SJSA1 (cell line): Measurements from ENCODE around the gene SH3BP5L. TPM values are rescaled to one million over a fixed set of nuclear protein-coding genes. Genes with fewer than 3 reads are reported as not detected.
A peak's percentile ranks its signal among the peaks of the same experiment; 100 is the strongest.

Experiments used
- DNase-seq, 2 experiments: peaks; one replicate each; pipeline ENCODE4 v3.0.0-alpha.2; 2015 to 2020; ENCODE audit warnings: low spot score in 2 of 2, low read depth in 1 of 2
- H3K27ac ChIP-seq: fragments of 250-450 bp; sonication (Bioruptor Pico); 2 replicates; pipeline ENCODE4 v1.5.1; 2020; ENCODE audit warnings: mild to moderate bottlenecking, moderate library complexity
- H3K27me3 ChIP-seq: fragments of 250-450 bp; sonication (Bioruptor Pico); replicated peaks from 2 replicates; pipeline ENCODE4 v1.5.1; 2020; ENCODE audit warnings: mild to moderate bottlenecking, moderate library complexity
- H3K36me3 ChIP-seq: fragments of 250-450 bp; sonication (Bioruptor Pico); 2 replicates; pipeline ENCODE4 v1.5.1; 2020; ENCODE audit warnings: mild to moderate bottlenecking
- H3K4me1 ChIP-seq: fragments of 250-450 bp; sonication (Bioruptor Pico); replicated peaks from 2 replicates; pipeline ENCODE4 v1.6.1; 2021; ENCODE audit warnings: mild to moderate bottlenecking
- H3K4me3 ChIP-seq: fragments of 250-450 bp; sonication (Bioruptor Pico); 2 replicates; pipeline ENCODE4 v1.5.1; 2020; ENCODE audit warnings: mild to moderate bottlenecking
- H3K9me3 ChIP-seq: fragments of 250-450 bp; sonication (Bioruptor Pico); replicated peaks from 2 replicates; pipeline ENCODE4 v1.5.1; 2020; ENCODE audit warnings: mild to moderate bottlenecking
- total RNA-seq: library from RNA; depleted of rRNA; stranded (reverse); fragments of >200 nt; shearing (Covaris generic); gene quantifications from 2 replicates; pipeline ENCODE4 v1.2.3, GENCODE V29; 2014

SH3BP5L gene
- total RNA-seq, 1 experiment from 2014 or later = 26.1 TPM

DNA sequence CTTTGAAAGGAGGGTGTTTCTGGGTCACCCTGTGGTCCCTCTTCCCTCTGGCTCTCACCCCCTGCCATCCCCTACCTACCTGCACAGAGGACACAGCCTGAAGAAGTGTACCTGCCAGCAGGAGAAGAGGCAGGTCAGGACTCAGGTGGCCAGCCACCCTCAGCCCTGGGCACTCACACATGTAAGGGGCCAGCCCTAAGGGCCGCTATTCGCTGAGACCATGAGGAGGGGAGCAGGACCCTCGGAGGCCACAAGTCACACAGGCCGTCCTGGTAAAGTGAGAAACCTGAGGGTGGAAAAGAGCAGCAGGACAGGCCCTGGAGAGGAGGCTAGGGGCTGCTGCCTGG lies 32.0 kb upstream of the SH3BP5L start:
- peaks cover 31% of the 10 kb centered on the region for H3K36me3 ChIP-seq
- no peaks in the 10 kb centered on the region for H3K9me3 ChIP-seq
- peaks cover 22% of the 10 kb centered on the region for H3K4me1 ChIP-seq
- H3K27me3 ChIP-seq = no peaks in the 10 kb centered on the region
- no peak overlapping the region for H3K27ac ChIP-seq
- DNase-seq = no peak
- peak overlapping the region; percentile 51 for H3K4me3 ChIP-seq

DNA sequence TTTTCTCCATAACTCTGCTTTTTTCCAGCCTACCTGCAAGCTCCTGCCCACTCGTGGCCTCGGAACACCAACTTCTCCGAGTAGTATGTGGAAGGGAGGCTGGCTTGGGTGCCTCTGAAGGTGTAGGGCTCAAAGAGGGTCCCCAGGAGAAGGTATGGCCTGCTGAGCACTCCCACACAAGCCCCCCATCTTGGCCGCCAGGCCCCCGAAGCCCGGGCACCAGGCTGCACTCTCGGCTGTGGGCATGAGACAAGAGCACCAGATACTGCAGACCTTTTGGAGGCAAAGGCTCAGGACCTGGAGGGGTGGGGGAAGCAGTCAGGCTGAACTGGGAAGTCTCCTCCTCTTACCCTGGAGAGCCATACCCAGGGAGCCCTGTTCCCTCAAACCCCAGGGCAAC lies 31.5 kb upstream of the SH3BP5L start:
- Histone ChIP-seq H3K4me1 (peaks cover 20% of the 10 kb centered on the region), H3K27me3 (no peaks in the 10 kb centered on the region), H3K36me3 (peaks cover 31% of the 10 kb centered on the region), H3K9me3 (no peaks in the 10 kb centered on the region), H3K27ac (no peak overlapping the region), H3K4me3 (no peak overlapping the region; the same call in 1 of the 2 replicates)
- DNase-seq = no peak

DNA sequence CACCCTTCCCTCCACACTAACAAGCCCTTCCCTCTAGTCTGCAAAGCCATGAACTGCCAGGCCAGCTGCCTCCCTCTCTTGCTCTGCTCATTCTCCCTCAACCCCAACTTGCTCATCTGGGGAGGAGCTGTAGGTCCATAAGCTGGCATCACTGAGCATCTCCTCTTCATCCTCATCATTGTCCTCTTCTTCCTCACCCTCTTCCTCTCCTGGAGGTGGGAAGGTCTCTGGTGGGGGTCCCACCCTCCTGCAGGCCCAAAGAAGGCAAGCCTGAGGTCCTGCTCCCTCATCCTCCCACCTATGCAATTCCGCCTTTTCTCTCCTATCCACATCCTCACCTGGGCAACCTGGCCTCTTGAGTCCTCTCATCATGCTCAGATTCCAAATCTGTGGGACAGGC lies 30.5 kb upstream of the SH3BP5L start:
- DNase-seq = no peak
- H3K27me3 ChIP-seq = no peaks in the 10 kb centered on the region

DNA sequence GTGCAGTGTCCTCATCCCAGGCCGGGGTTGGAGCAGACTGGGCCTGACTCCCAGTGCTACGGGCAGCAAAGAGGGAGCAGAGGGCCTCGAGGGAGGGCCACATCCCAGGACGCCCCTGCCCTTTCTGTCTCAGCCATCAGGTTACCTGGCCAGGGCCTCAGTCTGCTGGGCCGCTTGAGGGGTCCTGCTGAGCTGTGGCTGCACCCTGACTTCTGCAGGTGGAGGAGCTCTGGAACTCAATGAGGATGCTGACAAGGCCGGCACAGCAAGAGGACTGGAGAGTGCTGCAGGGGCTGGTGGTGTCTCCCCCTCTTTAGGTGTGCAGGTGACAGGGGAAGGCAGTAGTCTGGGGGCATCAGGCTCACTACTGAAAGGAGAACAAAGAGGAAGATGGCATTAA lies 29.9 kb upstream of the SH3BP5L start:
- H3K4me1 ChIP-seq = peaks cover 20% of the 10 kb centered on the region
- H3K36me3 ChIP-seq = peaks cover 40% of the 10 kb centered on the region
- DNase-seq = no peak
- H3K4me3 ChIP-seq = no peak overlapping the region
- H3K27me3 ChIP-seq = no peaks in the 10 kb centered on the region
- H3K9me3 ChIP-seq = no peaks in the 10 kb centered on the region
- no peak overlapping the region for H3K27ac ChIP-seq

More for the DNA sequence above, 30.5 kb upstream of the SH3BP5L start:
- H3K27ac ChIP-seq = no peak overlapping the region
- H3K36me3 ChIP-seq = peaks cover 37% of the 10 kb centered on the region
- H3K9me3 ChIP-seq = no peaks in the 10 kb centered on the region
- H3K4me1 ChIP-seq = peaks cover 20% of the 10 kb centered on the region
- H3K4me3 ChIP-seq = no peak overlapping the region

DNA sequence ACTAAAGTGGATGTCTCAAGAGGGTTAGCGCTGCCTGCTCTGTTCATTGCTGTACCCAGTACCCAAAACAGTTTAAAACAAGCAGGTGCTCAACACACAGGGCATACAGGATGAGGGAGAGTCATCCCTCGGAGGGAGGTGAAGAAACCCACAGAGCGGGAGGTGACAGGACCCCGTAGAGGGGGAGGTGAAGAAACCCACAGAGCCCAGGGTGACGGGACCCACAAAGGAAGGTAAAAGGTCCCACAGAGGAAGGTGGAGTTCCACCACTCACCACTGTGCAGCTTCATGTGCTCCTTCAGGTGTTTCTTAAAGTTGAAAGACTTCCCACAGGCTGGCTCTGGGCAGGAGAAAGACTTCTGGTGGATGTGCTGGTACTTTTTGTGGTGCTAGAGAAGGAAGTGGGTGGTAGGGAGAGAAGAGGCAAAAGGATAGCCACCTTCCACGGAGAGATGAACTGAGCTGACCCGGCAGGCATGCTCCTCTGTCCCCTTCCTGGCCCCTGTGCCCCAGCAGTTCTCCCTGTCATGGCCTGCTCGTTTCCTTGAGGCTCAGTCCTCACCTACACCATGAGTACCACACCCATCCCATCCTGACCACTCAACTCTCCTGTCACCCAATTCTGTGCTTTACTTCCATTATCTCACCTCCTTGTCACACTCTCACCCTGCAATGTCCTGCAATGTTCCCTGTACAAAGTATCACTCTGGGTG lies 28.1 kb upstream of the SH3BP5L start:
- Histone ChIP-seq H3K27ac (no peak overlapping the region), H3K36me3 (peaks cover 52% of the 10 kb centered on the region), H3K9me3 (no peaks in the 10 kb centered on the region), H3K4me3 (no peak overlapping the region), H3K4me1 (peaks cover 14% of the 10 kb centered on the region), H3K27me3 (no peaks in the 10 kb centered on the region)
- peak in 1 of 2 experiments; percentile 32 for DNase-seq

DNA sequence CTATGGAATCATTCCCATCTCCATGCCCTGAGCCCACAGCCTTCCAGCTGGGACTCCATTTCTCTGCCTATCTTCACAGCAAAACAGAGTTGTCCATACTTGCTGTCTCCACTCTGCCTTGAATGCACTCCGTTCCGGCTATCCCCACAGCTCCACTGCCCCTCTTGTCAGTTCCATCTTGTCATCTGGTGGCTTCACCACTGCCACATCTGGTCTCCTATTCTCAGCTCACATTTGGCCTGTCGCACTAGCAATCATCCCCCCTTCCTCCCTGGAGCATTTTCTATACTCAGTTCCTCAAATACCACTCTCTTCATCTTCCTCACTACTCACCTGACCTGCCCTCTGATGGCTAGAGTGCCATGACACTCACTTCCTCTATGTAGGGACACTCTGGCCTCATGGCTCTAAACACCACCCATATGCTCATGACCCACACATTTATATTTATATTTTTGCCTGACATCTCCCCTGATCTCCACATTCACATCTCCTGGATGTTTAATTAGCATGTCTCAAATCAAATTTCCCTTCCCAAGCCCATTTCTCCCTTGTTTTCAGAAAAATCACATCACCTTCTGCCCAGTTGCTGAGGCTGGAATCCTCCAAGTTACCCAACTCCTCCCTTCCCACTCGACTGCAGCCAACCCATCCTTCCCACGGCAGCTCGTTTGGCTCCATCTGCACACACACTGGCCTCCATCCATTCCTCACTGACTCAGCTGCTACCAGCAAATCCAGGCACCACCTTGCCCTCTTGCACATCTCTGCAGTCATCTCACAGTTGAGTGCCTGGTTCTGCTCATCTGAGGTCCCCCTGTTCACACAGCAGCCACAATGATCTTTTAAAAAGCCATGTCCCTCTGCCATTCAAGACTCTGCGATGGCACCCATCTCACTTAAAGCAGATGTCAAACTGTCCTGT lies 27.0 kb upstream of the SH3BP5L start:
- H3K27me3 ChIP-seq = no peaks in the 10 kb centered on the region
- H3K4me1 ChIP-seq = peaks cover 5% of the 10 kb centered on the region
- peak in 1 of 2 experiments; percentile 22 for DNase-seq
- H3K4me3 ChIP-seq = no peak overlapping the region
- peaks cover 63% of the 10 kb centered on the region for H3K36me3 ChIP-seq
- H3K9me3 ChIP-seq = no peaks in the 10 kb centered on the region
- H3K27ac ChIP-seq = no peak overlapping the region

DNA sequence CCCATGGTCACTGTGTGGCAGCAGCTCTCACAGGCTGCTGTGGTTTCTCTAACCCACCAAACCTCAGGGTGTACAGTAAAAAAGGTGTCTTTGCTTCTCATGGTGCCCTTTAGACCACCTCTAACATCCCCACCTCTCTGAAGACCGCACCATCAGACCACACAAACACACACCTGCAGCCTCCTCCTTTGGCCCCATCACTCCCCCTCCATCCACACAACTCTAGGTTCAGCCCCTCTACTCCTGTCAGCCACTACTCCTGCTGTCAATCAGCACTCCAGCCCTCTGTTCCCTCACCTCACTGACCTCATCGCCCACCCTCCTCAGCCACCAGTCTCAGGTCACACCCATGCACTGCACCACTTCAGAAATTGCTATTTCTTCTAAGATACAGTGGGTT lies 25.7 kb upstream of the SH3BP5L start:
- H3K4me3 ChIP-seq = no peak overlapping the region
- no peak overlapping the region for H3K27ac ChIP-seq
- no peaks in the 10 kb centered on the region for H3K9me3 ChIP-seq
- H3K4me1 ChIP-seq = no peaks in the 10 kb centered on the region
- H3K36me3 ChIP-seq = peaks cover 74% of the 10 kb centered on the region
- peak in 1 of 2 experiments; percentile 18 for DNase-seq
- H3K27me3 ChIP-seq = no peaks in the 10 kb centered on the region

DNA sequence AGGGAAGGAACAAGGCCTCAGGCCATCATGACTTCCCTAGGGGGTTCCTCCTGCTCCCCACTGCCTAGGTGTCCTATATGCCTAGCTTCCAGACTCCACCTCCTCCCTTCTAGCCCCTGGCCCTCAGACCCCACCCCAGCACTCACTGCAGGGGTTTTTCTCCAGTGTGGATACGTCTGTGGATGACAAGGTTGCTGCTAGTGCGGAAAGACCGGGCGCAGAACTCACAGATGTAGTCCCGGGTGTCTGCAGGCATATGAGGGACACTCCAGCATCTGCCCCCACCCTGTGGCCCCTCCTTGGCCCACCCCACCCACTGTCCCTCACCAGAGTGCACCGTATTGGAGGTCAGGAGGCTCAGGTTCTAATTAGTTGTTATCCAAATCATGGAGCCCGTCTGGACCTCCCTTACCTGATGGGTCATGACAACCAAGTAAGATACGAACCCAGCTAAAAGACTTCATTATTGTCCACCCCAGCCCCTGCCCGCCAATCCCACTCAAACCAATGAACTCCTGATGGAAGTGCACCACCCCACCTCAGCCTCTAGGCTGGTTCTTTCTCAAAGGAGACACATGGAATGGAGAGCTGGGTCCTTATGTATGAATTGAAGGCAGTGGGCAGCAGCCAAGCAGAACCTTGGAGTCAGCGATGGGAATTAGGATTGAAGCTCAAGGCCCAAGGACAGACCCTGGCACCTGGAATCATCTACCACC lies 25.0 kb upstream of the SH3BP5L start:
- Histone ChIP-seq H3K4me3 (no peak overlapping the region), H3K36me3 (peaks cover 80% of the 10 kb centered on the region), H3K4me1 (no peaks in the 10 kb centered on the region), H3K9me3 (no peaks in the 10 kb centered on the region), H3K27ac (no peak overlapping the region), H3K27me3 (no peaks in the 10 kb centered on the region)
- peak in 1 of 2 experiments; percentile 25 for DNase-seq

DNA sequence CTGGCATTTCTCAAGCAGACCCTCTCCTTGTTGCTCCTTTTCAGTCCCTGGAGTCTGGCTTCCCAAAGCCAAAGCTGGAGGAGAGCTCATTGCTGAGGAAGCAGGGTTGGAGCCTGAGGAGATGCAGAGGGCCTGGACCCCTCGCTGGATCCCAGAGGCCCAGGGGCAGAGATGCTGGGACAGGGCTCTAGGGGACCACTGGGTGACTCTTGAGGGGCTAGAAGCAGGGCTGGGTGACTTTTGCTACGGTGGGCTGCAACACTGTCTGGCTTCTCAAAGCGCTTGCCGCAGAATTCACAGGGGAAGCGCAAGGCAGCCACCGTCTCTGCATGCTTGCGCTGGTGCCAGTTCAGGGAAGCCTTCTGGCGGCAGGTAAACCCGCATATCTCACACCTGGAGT lies 24.4 kb upstream of the SH3BP5L start:
- H3K9me3 ChIP-seq = no peaks in the 10 kb centered on the region
- H3K4me3 ChIP-seq = no peak overlapping the region
- no peaks in the 10 kb centered on the region for H3K4me1 ChIP-seq
- peaks cover 82% of the 10 kb centered on the region for H3K36me3 ChIP-seq
- H3K27me3 ChIP-seq = no peaks in the 10 kb centered on the region
- H3K27ac ChIP-seq = no peak overlapping the region
- peak in 1 of 2 experiments; percentile 23 for DNase-seq

DNA sequence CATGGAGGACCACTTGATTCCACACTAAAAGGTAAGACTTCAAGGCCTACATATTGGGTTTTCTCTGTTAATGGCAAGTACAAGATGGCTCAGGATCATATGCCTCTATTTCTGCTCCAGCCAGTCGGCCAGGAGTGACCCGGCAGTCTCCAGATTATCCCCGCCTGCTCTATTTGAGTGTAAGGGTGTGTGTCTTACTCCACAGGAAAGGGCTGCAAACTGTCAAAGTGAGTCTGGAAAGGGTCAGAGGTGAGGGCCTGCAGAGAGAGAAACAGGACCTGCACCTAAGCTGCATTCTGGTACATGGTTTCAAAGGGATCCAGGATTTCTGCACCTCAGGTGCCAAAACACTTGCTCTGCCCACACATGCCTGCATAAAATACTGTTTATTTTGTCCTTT lies 23.9 kb upstream of the SH3BP5L start:
- H3K9me3 ChIP-seq = no peaks in the 10 kb centered on the region
- no peak overlapping the region for H3K27ac ChIP-seq
- peaks cover 82% of the 10 kb centered on the region for H3K36me3 ChIP-seq
- no peaks in the 10 kb centered on the region for H3K27me3 ChIP-seq
- H3K4me3 ChIP-seq = no peak overlapping the region
- no peak for DNase-seq
- H3K4me1 ChIP-seq = no peaks in the 10 kb centered on the region

DNA sequence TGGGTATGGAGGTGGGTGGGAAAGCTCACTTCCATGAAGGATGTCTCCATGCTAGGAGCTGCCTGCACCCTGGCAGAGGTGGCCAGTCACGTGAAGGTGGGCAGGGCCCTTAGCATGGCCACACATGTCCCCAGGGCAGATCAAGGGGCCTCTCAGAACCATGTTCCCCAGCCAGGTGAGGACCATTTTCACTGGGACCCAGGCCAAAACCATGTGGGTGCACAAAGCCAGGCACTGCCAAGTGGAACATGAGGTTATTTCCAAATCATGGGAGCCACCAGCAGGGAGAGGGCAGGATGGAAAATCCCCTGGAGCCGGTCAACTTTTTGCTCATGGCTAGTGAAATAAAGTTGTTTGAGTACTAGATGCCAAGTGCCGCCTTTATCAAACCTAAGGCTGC lies 23.4 kb upstream of the SH3BP5L start:
- DNase-seq = peak in 1 of 2 experiments; percentile 23
- Histone ChIP-seq H3K27me3 (no peaks in the 10 kb centered on the region), H3K27ac (no peak overlapping the region), H3K4me1 (no peaks in the 10 kb centered on the region), H3K36me3 (peaks cover 84% of the 10 kb centered on the region), H3K9me3 (no peaks in the 10 kb centered on the region), H3K4me3 (no peak overlapping the region)

DNA sequence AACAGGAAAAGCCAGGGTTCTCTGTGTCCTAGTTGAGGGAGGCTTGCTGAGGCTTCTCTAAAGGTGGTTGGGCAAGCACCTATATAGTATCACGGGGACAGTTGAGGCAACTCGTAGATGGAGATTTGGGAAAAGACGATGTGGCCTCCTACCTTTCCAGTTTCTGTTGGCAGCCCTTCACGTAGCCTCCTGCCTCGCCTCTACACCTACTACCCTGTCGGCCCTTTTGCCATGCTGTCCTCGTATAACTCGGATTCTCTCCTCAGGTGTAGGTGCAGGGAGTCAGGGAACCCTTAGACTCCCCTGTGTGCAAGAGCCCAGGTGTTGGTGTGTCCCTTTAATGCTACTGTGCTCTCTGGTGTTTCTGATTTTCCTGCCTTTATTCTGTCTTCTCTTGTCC lies 22.9 kb upstream of the SH3BP5L start:
- no peak overlapping the region for H3K27ac ChIP-seq
- H3K9me3 ChIP-seq = no peaks in the 10 kb centered on the region
- H3K27me3 ChIP-seq = no peaks in the 10 kb centered on the region
- H3K4me3 ChIP-seq = no peak overlapping the region
- H3K4me1 ChIP-seq = no peaks in the 10 kb centered on the region
- peaks cover 78% of the 10 kb centered on the region for H3K36me3 ChIP-seq
- no peak for DNase-seq

DNA sequence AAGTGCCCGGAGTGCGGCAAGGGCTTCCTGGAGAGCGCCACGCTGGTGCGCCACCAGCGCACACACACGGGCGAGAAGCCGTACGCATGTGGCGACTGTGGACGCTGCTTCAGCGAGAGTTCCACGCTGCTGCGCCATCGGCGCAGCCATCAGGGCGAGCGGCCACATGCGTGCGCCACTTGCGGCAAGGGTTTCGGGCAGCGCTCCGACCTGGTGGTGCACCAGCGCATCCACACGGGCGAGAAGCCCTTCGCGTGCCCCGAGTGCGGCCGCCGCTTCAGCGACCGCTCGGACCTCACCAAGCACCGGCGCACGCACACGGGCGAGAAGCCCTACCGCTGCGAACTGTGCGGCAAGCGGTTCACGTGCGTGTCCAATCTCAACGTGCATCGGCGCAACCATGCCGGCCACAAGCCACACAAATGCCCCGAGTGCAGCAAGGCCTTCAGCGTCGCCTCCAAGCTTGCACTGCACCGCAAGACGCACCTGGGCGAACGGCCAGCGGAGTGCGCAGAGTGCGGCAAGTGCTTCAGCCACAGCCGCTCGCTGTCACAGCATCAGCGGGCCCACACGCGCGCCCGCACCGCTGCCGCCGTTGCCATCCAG lies 22.3 kb upstream of the SH3BP5L start:
- Histone ChIP-seq H3K9me3 (no peaks in the 10 kb centered on the region), H3K4me3 (no peak overlapping the region), H3K4me1 (no peaks in the 10 kb centered on the region), H3K27ac (no peak overlapping the region), H3K36me3 (peaks cover 75% of the 10 kb centered on the region), H3K27me3 (no peaks in the 10 kb centered on the region)
- DNase-seq = peak in 1 of 2 experiments; percentile 32
